AG10803 (cell line): Measurements from ENCODE around the gene OLIG2.

Experiments used
- DNase-seq: peaks from one replicate; pipeline ENCODE4 v3.0.0; 2010; ENCODE audit warnings: low read depth
- H3K4me3 ChIP-seq: 2 replicates; pipeline ENCODE4 v1.5.1; 2011; ENCODE audit warnings: mild to moderate bottlenecking, low read length, control low read depth
- CTCF ChIP-seq: conservative IDR thresholded peaks from 2 replicates; pipeline ENCODE4 v1.5.1; 2011; ENCODE audit warnings: mild to moderate bottlenecking, low read length, control low read depth, inconsistent platforms

Gene OLIG2

GRCh38 chr21:33053951-33054350 is 28.2 kb downstream of the OLIG2 start:
- TF ChIP-seq CTCF = no peak
- DNase-seq = no peak
- H3K4me3 ChIP-seq = no peak overlapping the region

GRCh38 chr21:33055991-33056390 is 30.3 kb downstream of the OLIG2 start:
- H3K4me3 ChIP-seq = no peak overlapping the region
- TF ChIP-seq CTCF = no peak
- DNase-seq = no peak

GRCh38 chr21:33057385-33057940 is 31.7 kb downstream of the OLIG2 start:
- no peak for TF ChIP-seq CTCF
- DNase-seq = no peak
- H3K4me3 ChIP-seq = no peak overlapping the region

- no peak overlapping the region for H3K4me3 ChIP-seq
- no peak for DNase-seq
- no peak for TF ChIP-seq CTCF
Observed at GRCh38 chr21:33058527-33058926, 32.8 kb downstream of the OLIG2 start.

GRCh38 chr21:33058957-33059356 is 33.2 kb downstream of the OLIG2 start:
- no peak for DNase-seq

GRCh38 chr21:33059380-33059841 is 33.7 kb downstream of the OLIG2 start:
- TF ChIP-seq CTCF = no peak
- no peak overlapping the region for H3K4me3 ChIP-seq
- DNase-seq = no peak

More at GRCh38 chr21:33058957-33059356, 33.2 kb downstream of the OLIG2 start:
- no peak overlapping the region for H3K4me3 ChIP-seq
- no peak for TF ChIP-seq CTCF

- no peak for TF ChIP-seq CTCF
- H3K4me3 ChIP-seq = no peak overlapping the region
- DNase-seq = no peak
Observed at GRCh38 chr21:33061233-33061632, 35.5 kb downstream of the OLIG2 start.
